Prostate gland (tissue), 2 donors: ENCODE measurements around the gene HNRNPLL.

Experiments used
- POLR2AphosphoS5 ChIP-seq: sonication (generic); formaldehyde crosslinking; IDR thresholded peaks from one replicate; pipeline ENCODE4 v1.6.1; 2017; ENCODE audit warnings: antibody characterized with exemption
- TF ChIP-seq, protein P1 (sequence below), 4 experiments: fragments of 200-600 bp in 2 of 4; fragments of 450-650 bp in 2 of 4; sonication (generic) in 2 of 4; IDR thresholded peaks; 1 replicate in 3 of 4; 2 replicates in 1 of 4; pipeline ENCODE4 v1.5.1; 2016 to 2019; ENCODE audit warnings: antibody characterized with exemption in 4 of 4, mild to moderate bottlenecking in 2 of 4, moderate library complexity in 2 of 4

DNA sequence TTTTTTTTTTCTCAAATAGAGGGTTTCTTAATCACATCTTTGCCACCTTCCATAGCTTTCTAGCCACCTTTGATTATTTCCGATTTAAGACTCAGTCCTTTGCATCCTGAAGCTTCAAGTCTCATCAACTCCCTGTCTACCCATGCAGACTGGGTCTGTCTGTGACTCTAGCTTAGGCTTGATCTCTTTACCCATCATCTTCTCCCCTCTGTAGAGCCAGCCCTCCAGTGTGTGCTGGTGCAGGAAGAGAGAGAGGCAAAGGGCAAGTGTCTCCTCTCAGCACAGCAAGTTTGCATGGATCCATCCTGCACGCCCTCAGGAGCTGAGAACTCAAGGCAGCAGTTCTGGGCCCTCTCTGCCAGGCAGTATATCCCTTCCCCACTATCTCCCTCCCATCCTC lies 70.4 kb downstream of the HNRNPLL start:
- TF ChIP-seq, protein P1, sequence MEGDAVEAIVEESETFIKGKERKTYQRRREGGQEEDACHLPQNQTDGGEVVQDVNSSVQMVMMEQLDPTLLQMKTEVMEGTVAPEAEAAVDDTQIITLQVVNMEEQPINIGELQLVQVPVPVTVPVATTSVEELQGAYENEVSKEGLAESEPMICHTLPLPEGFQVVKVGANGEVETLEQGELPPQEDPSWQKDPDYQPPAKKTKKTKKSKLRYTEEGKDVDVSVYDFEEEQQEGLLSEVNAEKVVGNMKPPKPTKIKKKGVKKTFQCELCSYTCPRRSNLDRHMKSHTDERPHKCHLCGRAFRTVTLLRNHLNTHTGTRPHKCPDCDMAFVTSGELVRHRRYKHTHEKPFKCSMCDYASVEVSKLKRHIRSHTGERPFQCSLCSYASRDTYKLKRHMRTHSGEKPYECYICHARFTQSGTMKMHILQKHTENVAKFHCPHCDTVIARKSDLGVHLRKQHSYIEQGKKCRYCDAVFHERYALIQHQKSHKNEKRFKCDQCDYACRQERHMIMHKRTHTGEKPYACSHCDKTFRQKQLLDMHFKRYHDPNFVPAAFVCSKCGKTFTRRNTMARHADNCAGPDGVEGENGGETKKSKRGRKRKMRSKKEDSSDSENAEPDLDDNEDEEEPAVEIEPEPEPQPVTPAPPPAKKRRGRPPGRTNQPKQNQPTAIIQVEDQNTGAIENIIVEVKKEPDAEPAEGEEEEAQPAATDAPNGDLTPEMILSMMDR (IDR thresholded peaks at IDR 0.05), result no peak
- no peak for TF ChIP-seq POLR2AphosphoS5
